Measurements from ENCODE around the gene SLC8A2.

DNA sequence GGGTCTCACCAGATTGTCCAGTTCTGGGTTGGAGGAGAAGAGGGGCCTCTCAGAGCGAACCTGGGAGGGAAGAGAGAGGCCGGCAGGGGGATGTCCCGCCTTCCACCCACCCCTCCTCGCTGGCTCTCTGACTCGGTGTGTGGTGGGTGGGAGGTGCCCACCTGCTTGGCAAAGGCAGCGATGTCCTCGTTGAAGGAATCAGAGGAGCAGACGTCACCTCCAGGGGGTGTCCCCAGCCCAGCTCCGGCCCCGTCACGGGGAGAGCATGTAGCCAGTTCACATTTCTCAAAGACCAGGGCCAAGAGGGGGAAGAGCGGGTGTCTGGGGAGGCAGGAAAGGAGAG is 55.1 kb downstream of the SLC8A2 start:
- TF ChIP-seq, protein P1, sequence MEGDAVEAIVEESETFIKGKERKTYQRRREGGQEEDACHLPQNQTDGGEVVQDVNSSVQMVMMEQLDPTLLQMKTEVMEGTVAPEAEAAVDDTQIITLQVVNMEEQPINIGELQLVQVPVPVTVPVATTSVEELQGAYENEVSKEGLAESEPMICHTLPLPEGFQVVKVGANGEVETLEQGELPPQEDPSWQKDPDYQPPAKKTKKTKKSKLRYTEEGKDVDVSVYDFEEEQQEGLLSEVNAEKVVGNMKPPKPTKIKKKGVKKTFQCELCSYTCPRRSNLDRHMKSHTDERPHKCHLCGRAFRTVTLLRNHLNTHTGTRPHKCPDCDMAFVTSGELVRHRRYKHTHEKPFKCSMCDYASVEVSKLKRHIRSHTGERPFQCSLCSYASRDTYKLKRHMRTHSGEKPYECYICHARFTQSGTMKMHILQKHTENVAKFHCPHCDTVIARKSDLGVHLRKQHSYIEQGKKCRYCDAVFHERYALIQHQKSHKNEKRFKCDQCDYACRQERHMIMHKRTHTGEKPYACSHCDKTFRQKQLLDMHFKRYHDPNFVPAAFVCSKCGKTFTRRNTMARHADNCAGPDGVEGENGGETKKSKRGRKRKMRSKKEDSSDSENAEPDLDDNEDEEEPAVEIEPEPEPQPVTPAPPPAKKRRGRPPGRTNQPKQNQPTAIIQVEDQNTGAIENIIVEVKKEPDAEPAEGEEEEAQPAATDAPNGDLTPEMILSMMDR (optimal IDR thresholded peaks at IDR 0.05 in 1 of 3, IDR thresholded peaks at IDR 0.05 in 1 of 3, conservative IDR thresholded peaks at IDR 0.05 in 1 of 3; ENCODE audit: extremely low read depth in 1 of 3, insufficient read depth in 2 of 3, low read length in 3 of 3), result no peak
- TF ChIP-seq EZH2 (IDR thresholded peaks at IDR 0.05; ENCODE audit: low read length), result no peak
